ENCODE measurements around the gene STUB1.
"Not testable (repeated sequence)": the region's sequence is repeated elsewhere in the genome, so short reads cannot be mapped to it uniquely, and the experiment has no call there.

Gene STUB1

DNA sequence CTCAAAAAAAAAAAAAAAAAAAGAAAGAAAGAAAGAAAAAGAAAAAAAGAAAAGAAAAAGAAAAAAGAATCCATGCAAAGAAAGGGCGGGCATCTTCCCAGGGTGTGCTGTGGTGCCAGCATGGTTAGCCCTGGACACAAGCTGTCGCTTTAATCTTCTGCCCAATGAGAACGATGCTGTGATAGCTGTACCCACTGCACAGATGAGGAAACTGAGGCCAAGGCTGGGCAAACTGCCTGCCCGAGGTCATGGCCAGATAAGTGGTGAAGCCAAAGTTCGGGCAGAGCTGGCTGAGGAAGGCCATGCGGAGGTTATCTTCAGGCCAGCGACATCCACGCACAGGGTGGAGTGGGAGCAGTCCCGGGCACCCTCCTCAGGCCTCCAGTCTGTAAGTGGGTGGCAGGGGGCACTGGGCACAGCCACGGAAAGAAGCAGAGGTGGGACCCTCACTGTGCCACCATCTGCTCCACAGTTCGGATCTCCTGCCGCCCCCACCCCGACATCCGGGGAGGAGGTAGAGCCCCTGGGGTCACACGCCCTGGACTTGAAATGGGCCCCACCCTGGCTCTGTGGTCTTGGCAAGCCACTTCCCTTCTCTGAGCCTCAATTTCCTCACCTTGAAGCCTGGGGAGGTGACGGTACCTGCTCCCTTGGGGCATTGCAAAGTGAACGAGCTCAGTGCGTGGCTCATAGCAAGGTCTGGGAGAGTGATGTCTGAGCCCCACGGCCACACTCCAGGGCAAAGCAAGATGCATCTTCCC is 18.9 kb downstream of the STUB1 start:
- FAIRE-seq: no peak

DNA sequence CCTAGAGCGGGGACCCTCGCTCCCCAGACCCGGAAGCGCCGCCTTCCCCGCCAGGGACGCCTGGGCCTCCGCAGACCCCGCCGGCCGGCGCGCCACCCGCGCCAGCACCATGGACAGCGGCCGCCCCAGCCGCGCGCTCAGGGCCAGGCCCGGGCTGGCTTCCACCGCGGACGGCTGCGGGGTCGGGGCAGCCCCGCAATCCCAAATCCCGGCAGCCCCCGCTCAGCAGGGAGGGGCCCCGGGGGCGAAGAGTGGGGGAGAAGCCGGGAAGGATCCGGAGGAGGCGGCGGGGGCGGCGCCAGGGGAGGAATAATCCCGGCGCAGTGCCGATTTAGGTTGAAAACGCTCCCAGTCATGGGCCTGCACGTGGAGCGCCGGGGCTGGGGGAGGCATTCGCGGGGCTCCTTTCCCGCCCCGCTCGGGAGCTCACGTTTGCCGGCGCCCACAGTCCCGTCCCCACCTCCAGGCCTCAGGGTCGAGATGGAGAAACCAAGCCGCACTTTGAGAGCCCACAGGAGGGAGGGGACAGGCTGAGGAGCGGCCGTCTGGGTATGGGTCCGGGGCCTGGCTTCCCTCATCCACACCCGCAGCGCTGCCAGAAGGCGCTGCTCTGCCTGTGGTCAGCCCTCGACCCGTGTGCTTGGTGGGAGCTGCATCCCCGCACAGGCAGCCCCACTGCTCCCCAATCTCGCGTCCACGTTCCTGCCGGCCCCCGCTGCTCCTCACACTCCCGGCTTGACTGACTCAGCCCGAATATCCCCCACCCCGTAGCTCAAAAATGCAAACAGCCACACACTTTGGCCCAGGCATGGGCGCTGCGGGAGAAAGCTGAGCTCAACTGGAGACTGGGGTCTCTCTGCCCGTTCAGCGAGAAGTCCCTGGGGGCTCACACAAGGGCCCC is 20.7 kb downstream of the STUB1 start:
- no peak for FAIRE-seq

DNA sequence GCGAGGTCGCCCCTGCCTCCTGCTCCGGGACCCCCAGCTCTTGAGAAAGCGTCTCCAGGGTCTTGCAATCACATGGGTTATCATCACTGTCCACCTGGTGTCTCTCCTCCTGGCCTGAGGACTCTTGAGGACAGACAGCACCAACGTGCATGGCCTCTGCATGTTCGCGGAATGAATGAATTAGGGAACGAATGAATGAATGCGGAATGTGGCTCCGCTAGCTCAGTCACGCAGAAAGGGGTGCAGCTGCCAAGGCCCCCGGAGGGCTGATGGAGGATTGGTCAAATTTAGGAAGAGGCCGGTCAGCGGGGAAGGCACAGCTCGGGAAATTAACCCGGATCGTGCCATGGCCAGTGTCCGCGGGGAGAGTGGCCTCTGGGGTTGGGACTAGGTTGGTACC is 22.1 kb downstream of the STUB1 start:
- no peak for FAIRE-seq

DNA sequence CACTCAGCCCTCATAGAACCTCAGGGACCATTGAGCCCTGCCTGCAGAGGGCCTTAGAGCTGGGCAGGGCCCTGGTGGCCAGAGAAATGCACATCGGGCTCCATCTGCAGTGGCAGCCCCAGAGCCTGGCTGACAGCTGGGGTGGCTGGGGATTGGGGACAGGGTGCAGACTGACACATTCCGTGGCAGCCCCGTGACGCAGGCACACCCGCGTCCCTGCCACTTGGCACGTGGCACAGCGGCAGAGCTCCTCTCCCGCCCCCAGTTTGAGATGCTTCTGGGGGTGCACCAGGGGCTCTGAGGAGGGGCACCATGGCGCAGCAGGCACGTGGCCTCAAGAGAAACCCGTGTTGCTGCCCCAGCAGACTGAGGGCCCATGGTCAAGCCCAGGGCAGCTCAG is 23.2 kb downstream of the STUB1 start:
- FAIRE-seq: no peak

DNA sequence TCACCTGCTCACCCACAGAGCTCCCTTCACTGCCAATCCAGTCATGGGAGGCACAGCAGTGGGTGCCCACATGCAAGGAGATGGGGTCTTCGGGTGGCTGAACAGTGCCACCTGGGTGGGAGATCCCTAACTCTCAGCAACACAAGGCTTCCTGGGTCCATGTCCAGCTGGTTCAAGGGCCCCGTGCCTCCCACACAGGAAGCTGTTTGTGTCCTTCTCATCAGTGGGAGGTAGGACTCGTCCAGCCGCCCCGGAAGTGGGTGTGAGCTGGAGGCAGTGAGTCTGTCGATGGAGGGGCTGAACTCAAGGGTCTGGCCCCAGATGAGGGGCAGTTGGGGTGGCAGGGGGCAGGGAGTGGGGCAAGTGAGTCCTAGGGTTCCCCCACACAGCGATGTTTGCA is 23.8 kb downstream of the STUB1 start:
- no peak for FAIRE-seq

DNA sequence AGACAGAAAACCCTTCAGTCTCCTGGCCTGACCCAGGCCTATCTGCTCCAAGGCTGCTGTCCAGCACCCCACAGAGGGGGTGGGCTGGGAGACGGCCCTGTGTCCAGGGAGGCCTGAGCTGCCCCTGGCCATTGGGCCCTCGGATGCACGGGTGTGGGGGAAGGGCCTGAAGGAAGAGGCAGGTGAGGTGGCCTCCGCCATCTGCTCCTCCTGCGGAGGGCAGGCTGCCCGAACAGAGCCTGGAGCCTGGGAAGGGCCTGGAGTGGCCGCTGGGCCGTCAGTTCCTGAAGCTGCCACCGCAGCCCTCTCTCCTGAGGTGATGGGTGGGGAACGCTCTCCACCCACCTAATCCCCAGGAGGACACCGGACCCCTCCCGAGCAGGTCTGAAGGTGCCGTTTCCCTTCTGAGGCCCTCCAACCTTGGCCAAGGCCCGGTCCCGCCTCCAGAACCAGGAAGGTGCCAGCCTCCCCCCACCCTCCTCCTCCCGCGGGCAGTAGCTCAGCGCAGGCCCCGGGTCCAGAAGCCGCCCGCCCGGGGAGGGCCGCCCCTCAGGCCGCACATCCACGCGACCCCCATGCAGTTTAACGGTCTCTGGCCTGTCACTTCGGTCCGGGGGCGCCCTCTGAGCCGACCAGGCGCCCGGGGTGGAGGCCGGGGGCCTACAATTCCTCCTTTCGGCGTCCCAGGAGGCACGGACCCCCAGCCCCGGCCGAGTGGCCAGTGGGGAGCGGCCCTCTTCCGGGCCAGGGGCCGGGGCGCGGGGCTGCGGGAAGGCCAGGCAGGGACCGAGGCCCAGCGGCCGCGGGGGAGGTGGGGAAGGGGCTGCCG is 24.6 kb downstream of the STUB1 start:
- no peak for FAIRE-seq

DNA sequence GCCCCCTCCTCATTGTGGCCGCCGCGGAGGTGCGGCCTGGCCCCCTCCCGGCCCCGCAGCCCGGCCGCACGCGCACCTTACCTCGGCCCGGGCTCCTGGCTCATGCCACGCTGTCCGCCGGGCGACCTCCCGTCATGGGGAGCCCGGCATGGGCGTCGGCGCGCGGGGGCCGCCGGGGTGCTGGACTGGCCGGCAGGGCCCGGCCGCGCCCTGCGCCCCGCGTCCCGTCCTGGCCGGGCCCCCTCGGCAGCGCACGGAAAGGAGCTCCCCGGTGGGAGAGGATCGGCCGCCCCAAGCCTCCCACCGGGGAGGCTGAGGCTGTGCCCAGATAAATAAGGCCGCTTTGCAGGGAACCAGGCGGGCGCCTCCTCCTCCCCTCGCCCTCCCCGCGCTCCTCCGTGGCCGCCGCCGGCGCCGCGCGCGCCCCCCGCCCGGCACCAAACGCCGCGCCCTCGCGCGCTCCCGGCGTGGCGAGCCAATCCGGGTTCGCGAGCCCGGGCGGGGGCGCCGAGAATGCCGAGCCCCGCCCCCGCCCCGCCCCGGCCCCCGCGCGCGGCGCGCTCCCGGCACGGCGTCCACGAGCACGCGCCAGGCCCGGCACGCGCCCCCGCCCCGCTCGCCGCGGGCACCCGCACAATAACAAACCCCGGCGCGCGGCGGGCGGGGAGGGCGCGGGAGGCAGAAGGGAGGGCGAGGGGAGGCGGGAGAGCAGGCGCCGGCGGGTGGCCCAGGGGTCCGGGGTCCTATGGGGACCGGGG is 25.4 kb downstream of the STUB1 start, which contains the start of gene FBXL16:
Gene FBXL16, minus strand, starts transcription at position 371 of the 758 bp plus-strand sequence. CDS start 8,396 bp downstream, outside the sequence.
- no peak for FAIRE-seq

DNA sequence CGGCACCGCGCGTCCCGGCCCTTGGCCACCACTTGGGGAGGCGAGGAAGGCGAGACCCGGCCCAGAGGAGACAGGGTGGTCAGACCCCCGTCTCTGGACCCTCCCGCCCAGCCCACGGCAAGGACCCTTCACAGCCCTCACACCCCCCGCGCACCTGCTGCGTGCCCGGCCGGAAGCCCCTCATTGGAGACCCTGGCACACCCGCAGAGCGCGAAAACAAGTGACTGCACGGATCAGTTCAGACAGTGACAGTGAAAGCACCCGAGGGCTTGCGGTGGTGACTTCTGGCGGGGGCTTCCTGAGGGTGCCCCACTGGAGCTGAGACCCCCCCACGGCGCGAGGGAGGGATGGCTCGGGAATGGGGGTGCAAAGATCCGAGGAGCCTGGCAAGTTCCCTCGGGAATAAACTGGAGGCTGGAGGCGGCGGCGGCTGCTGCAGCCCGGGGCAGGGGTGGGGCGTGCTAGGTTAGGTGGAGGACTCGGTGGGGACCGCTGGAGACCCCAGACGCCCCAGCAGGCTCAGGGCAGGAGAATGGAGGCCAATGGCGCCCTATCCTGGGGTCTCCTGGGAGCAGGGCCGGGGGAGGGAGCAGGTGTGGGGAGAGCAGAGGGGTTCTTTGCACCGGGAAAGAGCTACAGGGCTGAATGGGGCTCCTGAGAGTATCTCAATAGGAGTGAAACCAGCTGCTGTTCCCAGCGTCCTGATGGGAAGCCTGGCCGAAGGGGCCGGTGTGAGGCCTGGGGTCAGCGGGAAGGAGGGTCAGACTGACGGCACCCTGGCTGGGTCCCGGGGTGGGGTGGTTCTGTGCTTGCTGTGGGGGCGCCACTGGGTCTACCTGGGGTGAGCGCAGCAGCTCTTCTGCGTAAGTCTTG is 26.2 kb downstream of the STUB1 start:
- no peak for FAIRE-seq

DNA sequence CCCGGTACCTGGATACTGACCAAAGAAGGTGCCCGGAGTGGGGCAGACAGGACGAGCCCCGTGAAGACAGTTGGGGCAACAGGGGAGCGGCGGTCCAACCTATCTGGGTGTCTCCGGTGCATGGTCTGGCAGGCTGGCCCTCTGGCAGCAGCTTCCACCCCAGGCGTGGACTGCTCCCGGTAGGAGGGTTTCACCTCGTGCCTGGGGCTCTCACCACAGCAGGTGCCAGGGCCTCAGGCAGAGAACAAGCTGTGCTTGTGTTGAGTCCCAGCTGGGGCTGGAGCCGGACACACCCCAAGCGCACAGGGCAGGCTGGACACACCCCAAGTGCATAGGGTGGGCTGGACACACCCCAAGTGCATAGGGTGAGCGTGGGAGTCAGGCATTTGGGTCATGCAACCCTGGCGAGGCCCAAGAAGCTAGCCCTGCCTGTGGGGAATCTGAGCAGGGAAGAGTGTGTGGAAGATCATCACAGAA is 26.9 kb downstream of the STUB1 start:
- FAIRE-seq: no peak

DNA sequence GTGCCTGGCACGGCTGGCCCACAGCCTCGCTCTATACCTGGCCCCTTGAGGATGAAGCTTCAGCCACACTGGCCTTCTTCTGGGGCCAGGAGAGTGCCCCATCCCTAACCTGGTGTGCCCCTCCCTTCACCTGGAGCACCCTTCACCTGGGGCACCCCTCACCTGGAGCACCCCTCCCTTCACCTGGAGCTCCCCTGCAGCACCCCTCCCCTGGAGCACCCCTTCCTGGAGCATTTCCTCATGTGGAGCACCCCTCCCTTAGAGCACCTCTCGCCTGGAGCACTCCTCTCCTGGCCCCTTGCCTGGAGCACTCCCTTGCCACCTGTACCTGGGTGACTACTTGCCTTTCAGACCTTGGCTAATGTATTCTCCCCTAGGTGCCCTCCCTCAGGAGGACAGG is 27.8 kb downstream of the STUB1 start:
- no peak for FAIRE-seq

DNA sequence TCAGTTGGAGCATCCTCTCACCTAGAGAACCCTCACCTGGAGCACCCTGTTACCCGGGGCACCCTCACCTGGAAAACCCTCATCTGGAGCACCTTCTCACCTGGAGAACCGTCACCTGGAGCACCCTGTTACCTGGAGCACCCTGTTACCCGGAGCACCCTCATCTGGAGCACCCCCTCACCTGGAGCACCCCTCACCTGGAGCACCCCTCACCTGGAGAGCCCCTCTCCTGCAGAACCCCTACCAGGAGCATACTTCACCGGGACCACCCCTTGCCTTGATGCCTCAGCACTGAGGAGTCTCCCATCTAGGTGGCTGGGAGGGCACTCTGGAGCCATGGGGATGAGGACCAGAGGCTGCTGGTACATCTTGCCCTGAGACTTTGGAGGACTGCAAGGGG is 28.7 kb downstream of the STUB1 start:
- FAIRE-seq: no peak

DNA sequence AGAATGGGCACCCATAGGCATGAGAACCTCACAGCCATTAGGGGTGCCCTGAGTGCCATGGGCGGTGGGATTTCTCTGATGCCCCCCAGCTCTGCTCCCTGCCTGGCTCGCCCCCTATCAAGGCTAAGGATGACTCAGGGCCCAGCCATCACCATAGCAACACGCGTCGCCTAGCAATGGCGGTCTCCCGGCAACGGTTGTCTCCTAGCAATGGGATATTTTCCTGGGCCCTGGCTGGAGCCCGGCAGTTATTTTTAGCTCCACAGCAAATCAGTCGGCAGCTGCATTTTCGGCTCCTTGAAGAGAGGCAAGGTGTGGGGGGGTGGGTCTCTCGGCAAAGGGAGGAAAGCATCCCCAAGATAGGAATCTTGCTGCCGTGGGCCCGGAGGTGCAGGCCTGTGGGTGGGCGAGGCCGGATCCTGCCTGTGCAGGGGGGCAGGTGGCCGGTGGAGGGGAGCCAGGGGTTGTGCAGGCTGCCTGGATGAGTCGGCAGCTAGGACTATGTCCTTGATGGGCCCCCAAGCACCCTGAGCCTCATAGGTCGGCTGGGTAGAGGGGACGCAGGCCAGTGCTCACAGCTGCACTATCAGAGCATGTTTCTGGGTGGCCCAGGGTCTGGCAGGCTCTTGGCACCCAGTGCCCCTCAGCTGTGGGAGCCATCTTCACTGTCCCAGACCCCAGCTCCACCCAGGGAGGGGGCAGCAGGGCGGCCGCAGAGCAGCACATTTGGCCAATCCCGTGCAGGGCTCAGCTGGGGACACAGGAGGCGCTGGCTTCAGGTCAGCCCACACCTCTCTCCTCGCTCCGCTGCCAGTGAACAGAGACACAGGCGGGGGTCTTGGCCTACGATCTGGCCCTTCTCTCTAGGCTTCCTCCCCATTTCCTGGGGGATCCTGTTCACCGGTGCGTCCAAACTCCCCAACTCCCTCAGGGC is 29.6 kb downstream of the STUB1 start:
- no peak for FAIRE-seq

DNA sequence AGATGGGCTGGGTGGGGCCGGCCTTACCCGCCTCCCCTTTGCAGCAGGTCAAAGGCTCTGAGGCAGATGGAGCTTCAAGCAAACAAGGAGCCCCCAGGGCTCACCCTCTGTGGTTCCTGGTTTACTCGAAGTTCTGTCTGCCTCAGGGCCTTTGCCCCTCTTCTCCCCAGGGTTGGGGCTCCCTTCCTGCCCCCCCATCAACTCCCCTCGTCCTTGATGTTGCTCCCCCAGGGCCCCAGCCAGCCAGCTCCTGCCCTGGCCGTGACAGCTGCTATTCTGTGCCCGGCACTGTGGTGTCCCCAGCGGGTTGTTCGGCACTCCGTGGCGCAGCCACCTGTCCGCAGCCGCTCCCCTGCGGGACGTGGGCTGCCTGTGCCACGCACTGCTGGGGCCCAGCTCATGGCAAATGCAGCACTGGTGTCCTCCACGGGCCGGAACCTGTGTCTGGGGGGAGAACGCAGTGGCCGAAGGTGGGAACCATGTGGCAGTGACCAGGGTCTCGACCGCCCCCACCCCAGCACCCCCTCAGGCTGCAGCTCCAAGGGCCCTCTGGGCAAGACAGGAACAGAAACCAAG is 30.4 kb downstream of the STUB1 start:
- FAIRE-seq: no peak

DNA sequence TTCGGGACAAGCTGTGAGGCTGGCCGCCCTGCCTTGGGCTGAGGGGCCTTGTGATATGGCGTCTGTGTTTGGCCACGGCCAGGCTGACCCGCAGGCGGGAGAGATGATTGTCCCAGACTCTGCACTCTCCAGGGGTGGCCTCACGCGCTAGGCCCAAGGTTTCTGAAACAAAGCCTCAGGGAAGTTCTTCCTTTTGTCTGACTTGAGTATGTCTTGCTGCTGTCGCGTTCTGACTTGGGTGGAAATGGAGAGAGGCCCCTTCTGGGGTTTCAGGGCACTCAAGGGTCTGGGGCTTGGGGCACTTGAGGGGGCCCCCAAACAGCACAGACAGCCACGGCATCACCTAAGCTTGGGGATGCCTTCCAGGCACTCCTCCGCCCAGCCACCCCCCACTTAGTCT is 30.9 kb downstream of the STUB1 start:
- FAIRE-seq: no peak

DNA sequence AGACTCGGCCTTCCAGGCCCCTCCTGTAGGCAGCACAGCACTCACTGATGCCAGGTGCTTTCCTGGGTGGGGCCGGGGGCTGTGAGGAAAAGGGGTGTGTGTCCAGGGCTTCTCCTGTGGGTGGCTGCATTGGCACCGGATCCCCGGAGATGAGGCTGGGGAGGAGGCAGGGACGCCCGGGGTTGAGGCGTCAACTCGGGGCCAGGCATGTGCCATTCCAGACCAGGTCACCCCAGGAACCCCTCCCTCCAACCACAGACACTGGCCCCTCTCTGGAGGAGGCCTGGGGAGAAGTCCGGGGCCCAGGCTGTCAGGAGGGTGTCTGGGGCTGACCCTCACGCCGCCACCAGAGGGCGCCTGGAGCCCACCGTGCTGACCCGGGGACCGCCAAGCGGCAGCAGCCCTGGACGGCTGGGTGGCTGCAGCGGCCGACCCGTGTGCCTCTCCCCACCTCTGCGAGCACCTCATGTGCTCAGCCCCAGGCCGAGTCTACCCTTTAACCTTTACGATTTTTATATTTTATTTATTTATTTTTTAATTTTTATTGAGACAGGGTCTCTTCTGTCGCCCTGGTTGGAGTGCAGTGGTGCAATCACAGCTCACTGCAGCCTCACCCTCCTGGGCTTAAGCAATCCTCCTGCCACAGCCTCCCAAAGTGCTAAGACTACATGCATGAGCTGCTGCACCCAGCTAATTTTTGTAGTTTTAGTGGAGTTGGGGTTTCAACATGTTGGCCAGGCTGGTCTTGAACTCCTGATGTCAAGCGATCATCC is 31.5 kb downstream of the STUB1 start:
- FAIRE-seq: no peak

DNA sequence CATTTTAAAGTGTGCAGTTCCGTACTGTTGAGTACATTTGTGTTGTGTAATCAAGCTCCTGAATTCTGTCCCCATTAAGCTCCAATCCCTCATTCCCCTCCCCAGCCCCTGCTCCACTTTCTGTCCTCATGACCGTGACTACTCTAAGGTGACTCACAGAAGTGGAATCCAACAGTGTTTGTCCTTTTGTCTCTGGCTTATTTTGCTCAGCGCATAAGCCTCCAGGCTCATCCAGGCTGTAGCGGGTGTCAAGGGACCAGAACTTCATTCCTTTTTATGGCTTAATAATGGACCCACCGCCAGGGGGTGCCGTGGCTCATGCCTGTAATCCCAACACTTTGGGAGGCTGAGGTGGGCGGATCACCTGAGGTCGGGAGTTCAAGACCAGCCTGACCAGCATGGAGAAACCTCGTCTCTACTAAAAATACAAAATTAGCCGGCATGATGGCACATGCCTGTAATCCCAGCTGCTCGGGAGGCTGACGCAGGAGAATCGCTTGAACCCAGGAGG is 32.6 kb downstream of the STUB1 start:
- FAIRE-seq: not testable (repeated sequence)

DNA sequence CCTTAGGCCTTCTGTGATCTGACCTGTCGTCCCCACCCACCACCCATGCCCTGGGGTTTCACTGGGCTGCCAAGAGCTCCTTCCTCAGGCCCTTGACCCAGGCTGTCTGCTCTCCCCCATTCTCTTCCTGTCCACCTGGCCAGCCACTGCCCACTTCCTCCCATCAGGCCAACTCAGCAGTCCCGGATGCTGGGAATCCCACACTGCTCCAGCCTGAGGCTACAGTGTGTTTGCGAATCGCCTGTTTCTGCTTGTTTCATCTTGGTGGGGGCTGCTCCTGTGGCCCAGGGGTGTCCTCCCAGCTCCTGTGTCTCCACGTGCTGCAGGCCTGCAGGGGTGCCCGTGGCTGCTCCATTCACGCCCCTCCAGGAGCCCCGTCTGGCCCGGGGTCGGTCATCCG is 33.9 kb downstream of the STUB1 start:
- no peak for FAIRE-seq

Data from TTC549 (cell line).